ENCODE measurements around the gene GGACT. TPM values are rescaled to one million over a fixed set of nuclear protein-coding genes. Genes with fewer than 3 reads are reported as not detected.
A peak's percentile ranks its signal among the peaks of the same experiment; 100 is the strongest.
"Not testable (repeated sequence)": the region's sequence is repeated elsewhere in the genome, so short reads cannot be mapped to it uniquely, and the experiment has no call there.

Gene GGACT
- total RNA-seq, 1 donor from 2014 or later = 0.40 TPM

DNA sequence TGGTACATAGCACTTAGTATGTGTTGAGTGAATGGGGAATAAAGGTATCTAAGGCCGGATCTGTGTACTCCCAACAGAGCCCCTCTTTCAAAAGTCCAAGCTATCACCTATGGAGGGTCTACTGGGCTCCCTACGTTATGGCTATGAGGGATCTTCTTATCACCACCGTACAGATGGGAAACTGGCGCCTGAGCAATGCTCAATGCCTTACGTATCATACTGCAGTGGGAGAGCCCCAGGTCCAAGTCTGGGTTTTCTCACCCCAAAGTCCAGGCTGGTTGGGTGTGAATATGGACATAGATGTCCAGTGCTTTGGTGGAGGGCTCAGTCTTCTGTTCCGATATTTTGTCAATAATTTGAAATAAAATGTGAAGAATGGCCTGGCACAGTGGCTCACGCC, 13.1 kb upstream of the GGACT start:
- DNase-seq (ENCODE audit: low read depth) = no peak

DNA sequence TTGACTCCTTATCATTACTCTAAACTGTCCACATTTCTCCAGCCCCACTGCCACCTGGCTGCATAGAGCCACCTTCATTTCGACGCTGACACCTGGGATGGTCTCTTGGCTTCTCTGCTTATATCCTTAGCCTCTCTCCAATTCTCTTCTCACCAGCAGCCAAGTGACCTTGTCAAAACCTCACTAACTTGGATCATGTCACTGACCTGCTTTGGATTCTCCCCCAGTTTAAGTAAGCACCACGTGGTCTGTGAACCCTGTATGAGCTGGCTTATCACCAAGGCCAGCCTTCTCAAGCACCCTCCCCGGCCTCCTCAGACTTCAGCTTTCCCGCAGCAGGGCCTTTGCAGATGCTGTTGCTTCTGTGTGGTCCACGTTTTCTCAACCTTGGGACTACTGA, 12.3 kb upstream of the GGACT start:
- no peak for DNase-seq (ENCODE audit: low read depth)

DNA sequence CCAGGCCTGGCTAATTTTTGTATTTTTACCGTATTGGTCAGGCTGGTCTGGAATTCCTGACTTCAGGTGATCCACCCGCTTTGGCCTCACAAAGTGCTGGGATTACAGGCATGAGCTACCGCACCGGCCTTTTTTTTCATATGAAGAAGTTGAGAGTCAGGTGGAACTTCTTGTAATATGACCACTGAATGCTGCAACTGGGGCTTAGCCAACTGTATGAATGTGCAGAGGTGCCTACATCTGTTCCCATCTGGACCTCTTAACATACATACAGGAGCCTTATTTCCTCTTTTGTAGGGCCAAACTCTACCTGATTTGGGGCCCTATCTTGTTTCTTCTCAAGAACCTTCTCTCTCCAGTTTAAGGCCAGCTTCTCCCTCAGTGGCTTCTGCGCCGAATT, 11.9 kb upstream of the GGACT start:
- DNase-seq (ENCODE audit: low read depth) = no peak

DNA sequence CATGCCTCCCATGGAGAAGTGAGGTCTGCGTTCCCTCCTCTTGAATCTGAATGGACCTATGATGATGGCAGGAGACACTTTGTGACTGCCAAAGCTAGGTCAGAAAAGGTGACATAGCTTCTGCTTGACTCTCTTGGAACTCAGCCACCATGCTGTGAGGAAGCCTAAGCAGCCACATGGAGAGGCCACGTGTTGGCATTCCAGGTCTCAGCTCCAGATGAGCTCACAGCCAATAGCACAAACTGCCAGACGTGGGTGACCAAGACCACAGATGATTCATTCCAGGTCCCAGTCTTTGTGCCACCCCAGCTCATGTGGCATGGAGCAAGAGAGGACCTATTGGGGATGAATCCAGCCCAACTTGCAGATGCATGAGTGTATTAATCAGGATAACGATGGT, 8.7 kb upstream of the GGACT start:
- DNase-seq (ENCODE audit: low read depth) = peak; percentile 36

DNA sequence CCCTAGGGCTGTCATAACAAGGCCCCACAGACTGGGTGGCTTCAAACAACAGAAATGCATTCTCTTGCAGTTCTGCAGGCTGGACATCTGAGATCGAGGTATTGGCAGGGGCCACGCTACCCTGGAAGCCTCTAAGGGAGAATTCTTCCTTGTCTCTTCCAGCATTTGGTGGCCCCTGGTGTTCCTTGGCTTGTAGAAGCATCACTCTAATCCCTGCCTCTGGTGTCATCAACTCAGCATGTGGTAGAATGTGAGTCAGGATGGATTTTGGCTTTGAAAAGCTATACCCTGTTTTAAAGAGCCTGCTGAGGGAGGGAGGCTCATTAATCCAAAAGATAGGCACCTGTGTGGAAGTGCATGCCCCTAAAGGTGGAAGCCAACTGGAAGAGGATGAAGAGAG, 7.9 kb upstream of the GGACT start:
- no peak for DNase-seq (ENCODE audit: low read depth)

DNA sequence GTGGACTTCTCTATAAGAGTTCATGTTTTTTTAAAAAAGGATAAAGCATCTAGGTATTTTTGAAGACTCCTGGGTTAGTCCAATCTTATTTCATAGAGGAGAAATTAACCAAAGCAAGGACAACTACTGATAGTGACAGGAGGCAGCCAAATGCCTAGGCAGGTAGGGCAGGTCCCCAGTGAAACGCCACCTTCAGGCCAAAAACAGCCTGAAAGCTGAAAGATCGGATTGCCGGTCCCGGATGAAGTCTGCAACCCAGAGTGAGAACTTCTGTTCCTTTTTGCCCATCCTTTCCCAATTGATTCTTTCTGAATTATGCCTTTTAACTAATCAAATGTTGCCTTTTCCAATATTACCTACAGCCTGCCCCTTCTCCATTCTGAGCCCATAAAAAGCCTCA, 6.1 kb upstream of the GGACT start:
- no peak for DNase-seq (ENCODE audit: low read depth)

DNA sequence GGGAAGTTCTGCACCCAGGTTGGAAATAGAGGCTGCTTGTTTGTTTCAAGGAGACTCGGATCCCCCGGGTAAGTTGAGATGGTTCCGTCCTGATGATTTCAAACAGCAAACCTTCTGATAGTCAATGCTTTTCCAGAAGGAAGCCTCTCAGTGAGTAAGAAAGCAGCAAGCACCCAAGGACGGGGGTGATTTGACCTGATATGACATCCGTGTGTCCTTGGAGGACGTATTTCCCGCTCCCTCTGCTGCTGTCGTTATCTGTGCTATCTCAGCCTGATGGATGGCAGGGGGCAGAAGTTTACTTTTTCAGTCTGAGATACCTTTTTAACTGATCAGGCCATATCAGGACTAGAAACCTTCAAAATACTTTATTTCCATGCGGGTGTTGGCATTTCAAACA, 5.7 kb upstream of the GGACT start:
- no peak for DNase-seq (ENCODE audit: low read depth)

DNA sequence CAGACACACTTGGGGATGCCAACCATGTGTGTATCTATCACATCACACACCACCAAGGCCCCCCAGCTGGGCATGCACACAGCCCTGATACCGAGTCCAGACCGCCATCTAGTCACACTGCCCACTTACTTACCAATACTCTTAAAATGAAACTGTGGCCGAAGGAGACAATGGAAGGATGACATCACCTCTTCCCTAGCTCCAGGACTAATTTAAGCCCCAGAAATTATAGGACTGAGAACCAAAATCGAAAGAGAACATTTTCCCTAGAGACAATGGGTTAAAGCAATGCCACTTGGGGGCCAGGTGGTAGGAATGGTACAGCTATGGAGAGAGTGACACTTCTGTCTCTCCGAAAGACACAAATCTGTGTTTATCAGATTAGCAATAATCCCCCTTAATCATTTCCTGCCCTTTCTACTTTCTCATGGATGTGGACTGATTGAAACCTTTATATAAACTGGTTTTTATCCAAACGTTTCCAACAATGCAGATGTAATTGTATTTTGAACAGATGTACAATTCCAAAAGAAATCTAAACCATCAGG, 663 bp upstream of the GGACT start:
- DNase-seq (ENCODE audit: low read depth) = no peak

DNA sequence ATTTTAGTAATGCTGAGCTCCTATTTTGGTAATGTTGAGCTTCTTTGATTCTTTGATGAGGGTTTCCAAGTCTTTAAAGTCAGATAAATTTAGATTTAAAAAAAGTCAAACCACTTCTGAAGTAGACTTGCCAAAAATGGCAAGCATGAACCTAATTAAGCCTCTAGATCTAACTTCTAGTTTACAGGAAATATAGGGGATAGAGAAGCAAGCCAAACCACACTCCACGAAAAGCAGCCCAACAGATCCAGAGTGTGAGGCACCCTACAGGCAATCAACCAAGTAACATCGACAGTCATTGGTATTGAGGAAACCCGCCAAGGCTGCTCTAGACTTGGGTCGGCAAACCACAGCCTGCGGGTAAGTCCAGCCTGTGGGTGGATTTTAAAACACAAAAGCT, 3.7 kb downstream of the GGACT start:
- no peak for DNase-seq (ENCODE audit: low read depth)

DNA sequence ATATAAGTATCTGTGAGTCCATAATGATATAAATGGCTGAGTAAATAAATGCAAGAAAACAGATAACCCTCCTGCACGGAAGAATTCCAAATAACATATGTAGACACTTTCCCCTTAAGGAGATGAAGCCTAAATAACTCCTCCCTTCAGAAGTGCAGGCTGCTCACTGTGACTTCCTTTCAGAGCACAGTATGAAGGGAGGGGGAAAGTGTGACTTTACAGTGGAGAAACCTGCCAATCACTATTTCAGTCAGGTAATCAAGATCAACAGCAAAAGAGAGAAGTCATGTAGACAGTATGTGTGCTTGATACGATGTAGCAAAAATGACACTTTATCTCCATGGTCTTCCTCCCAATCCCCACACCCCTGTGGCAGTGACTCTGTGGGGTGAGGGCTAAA, 7.1 kb downstream of the GGACT start:
- no peak for DNase-seq (ENCODE audit: low read depth)

DNA sequence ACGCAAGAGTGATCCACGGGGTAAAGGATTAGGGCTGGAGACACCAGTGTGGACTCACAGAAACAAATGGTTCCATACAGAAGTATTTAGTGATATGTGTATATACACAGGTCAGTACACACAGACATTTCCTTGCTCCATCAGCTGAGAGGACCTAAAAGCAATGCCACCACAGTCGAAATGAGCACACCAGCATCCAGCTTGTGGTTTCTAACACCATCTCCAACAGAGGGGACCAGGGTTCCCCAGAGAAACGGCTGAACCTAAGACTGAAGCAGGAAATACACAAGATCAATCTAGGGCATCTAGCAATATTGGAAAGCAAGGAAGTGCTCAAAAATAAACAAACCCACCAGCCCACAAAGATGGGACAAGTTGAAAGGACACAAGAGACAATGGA, 7.6 kb downstream of the GGACT start:
- DNase-seq (ENCODE audit: low read depth) = no peak

DNA sequence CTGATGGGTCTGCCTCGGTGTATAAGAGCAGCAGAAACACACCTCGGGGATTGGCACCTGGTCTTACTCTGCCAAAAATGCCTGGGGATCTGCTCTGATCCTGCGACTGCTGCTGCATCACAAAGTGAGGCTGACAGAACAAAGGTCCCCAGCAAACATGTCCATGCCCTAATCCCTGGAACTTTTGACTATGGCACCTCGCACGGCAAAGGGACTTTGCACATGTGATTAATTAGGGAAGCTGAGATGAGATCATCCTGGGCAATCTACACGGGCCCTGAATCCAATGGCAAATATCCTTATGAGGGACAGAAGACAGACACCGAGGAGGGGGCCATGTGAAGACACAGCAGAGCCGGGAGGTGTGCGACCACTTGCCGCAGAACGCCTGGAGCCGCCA, 8.5 kb downstream of the GGACT start:
- DNase-seq (ENCODE audit: low read depth) = no peak

DNA sequence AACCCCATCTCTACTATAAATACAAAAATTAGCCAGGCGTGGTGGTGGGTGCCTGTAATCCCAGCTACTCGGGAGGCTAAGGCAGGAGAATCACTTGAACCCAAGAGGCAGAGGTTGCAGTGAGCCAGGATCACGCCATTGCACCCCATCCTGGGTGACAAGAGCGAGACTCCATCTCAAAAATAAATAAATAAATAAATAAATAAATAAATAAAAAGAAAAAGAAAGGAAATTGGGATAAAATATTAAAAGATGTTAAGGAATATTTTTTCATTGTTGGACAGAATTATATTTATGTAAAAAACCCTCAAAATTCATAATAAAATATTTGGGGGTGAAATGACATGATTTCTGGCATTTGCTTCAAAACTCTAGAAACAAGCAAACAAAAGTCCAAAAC, 11.3 kb downstream of the GGACT start:
- DNase-seq (ENCODE audit: low read depth) = not testable (repeated sequence)

DNA sequence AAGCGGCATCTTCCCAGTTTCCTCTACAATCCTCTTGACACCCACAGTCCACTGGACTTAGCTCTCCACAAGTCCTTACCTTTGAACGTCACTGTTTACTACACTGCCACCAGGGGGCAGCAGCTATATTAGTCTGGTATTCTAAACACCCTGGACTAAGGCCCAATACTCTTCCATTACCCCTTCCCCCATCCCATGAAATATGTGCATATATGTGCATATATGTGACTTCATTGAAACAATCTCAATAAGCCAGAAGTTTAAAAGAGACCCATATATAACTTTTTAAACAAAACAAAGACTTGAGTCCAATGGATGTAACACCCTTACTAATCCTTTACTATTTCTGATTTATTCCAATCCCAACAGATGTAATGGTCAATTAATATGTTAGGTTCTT, 15.5 kb downstream of the GGACT start:
- peak; percentile 78 for DNase-seq (ENCODE audit: low read depth)

DNA sequence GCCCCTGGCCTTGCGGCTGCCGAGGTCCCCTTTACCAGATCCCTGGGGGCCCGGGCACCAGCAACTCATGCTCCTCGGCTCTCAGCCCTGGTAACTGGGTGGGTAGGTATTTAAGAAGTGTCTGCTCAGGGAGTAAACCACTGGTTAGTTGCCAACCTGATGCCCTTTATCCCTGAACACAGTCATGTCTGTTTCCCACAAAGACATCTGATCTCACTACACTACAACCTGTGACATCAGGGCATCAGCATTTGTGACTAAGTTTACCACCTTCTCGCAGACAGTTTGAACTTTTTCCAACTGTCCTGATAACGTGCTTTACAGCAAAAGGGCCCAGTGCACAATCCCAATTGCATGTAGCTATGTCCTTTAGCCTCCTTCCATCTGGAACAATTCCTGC, 22.0 kb downstream of the GGACT start:
- peak; percentile 69 for DNase-seq (ENCODE audit: low read depth)

DNA sequence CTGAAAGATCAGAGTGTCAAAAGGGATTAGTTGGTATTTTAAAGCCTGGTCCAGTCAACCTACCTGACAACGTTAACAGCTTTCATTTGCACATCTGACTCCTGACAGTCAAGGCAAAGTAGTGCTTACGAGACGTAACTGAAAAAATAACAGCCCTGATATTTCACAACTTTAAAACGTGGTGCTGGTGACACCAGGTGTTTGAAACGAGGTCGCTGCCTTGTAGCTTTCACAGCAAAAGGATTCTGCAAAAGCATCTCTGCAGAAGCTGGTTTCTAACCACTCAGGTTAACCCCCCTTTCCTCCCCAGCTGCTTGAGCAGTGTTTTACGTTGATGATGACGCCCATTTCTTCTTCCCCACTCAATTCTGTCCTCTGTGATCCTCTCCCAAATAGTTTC, 23.3 kb downstream of the GGACT start:
- no peak for DNase-seq (ENCODE audit: low read depth)

DNA sequence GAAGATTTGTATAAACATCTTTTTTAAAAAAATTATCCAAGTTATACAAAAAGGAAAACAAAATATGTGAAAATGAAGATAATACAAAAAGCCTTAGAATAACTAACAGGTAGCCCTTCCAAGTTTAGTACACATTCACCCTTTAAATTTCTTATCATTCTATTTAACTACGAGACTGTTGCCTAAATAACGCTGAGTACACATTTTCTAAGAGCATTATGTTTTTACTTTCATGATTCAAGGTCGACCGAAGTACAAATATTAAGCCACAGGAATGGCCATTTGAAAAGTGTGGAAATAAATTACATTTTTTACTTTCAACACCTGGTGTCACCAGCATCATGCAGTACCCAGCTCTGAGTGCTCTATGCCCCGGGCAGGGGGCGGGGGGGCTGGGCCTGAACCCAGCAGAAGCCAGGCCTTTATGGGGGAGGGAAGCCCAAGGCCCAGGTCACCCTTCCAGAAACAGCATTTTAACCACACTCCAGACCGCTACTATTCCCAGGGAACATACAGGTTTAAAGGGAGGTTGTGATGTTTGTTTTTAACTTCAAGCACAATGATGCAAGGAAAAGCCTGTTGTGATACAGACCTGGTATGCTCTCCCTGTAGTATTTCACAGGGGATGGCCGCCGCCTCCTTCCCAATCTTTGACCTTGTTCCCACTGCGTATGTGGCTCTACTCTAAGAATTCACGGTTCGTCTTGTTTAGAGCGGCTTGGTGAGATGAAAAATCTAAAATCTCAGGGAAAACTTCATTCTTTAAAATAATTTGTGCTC, 24.0 kb downstream of the GGACT start:
- no peak for DNase-seq (ENCODE audit: low read depth)

DNA sequence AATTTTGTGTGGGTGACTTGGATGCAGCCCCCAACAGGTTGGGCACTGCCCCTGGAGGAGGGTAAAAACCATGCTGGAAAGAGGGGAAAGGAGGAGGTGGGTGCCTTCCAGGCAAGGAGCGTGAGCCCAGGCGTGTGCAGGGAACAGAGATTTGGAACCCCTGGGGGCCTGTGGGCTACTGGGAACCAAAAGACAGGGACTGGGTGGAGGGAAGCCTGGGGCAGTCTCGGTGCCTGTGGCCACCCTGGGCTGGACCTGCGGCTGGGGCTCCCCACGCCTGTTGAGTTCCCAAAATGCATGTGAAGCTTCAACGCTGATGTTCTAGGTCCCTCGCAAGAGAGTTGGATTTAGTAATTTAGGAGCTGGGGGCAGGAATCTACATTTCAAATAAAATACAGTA, 24.8 kb downstream of the GGACT start:
- no peak for DNase-seq (ENCODE audit: low read depth)

DNA sequence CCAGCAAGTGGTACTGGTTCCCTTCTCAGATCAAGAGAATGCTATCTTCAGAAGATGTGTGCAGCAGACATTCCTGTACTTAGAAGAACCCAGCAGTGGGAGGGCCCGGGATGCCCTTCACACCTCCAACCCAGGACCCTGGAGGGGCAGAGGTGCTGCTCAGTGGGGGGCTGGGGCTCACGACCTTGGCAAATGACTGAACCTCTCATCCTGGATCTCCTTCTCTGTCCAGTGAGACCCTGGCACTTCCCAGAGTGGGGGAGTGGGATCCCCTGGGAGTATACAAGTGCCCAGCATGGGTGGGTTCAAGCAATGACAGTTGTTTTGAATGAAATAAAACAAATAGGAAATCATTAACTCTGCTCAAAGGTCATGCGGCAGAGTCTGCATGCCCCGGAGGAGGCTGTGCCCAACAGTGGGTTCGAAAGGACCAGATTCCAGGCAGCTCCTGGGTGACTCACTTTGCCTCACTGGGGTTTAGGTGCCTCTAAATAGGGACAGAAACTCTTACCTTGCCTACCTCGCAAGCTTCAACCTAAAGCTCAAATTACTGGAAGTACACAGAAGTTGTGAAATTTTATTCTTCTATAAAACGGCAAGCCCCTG, 26.9 kb downstream of the GGACT start:
- no peak for DNase-seq (ENCODE audit: low read depth)

DNA sequence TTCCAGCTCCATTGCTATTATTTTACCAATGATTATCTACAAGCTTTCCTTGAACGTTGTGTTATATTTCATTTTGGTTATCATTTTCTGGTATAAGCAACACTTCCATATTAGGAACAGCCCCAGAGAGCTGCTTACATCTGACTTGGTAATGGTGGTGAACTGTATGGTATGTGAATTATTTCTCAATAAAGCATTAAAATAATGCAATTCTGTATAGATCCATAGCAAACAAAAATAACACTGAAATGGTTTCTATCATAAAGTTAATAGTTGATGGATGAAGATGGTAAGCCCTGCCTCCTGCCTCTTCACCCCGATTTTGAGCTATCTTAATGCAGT, 27.5 kb downstream of the GGACT start:
- no peak for DNase-seq (ENCODE audit: low read depth)

DNA sequence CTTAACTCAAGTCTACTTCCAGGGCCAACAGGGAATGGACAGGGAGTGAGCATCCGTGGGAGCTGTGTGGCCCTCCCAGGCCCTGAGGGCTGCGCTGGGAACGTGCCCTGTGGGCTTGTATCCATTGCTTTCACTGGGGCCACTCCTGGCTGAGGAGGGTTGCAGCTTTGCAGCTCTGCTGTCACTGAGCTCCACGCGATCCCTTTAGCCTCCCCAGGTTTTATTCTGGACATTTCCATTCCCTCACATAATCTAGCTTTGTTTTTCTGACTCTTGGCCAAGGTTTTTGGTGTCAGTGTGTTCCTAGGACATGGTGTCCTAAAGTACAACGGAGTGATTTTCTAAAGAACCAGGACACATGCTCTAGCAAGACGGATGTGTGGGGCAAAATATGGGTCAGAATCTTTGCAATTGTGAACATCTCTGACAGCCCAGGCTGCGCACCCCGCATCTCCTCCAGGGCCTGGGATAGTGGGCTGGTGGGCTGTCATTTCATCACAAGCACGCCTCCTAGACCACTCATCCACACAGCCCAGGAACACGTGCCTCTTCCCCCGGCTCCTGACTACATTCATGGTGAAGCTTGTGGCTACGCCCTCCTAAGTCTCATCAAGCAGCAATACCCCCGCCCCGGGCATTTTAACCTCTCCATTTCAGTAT, 28.0 kb downstream of the GGACT start:
- DNase-seq (ENCODE audit: low read depth) = no peak

DNA sequence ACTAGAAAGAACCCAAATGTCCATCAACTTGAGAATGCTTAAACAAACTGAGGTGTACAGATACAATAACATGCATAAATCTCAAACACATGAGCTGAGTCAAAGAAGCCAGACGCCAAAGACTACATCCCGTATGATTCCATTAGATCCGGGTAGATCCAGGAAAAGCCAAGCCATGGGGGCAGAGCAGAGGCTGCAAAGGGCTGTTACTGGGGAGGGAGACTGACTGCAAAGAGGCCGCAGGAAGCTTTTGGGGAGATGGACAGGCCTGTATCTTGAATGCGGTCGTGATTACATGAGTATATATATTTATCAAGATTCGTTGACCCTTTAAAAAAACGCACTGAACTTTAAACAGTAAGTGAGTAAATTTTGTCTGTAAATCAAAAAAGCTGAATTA, 28.7 kb downstream of the GGACT start:
- no peak for DNase-seq (ENCODE audit: low read depth)

DNA sequence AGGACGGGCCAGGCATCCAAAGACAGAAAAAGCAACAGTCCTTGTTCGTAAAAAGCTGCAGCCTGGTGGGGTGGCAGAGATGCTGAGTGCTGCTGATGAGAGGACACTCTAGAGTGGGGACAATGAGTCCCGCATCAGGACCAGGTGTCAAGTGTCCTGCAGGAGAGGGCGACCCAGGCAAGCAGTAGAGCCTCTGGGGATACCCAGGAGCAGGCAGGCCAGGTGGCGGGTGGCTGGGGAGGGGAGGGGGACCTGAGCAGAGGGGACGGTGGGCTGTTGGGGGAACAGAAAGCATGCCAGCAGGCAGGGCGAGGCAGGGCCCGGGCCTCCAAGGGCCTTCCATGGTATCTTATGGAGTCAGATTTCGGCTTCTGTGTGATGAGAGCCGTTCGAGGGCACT, 35.8 kb downstream of the GGACT start:
- DNase-seq (ENCODE audit: low read depth) = no peak
